NCI-H446 (cell line): ENCODE results near the gene DSCAM.
A peak's percentile ranks its signal among the peaks of the same experiment; 100 is the strongest.

Experiments
- DNase-seq, 2 experiments: peaks; one replicate each; lab custom pipeline; 2025; lab: John Stamatoyannopoulos, UW

The DSCAM gene

DNA sequence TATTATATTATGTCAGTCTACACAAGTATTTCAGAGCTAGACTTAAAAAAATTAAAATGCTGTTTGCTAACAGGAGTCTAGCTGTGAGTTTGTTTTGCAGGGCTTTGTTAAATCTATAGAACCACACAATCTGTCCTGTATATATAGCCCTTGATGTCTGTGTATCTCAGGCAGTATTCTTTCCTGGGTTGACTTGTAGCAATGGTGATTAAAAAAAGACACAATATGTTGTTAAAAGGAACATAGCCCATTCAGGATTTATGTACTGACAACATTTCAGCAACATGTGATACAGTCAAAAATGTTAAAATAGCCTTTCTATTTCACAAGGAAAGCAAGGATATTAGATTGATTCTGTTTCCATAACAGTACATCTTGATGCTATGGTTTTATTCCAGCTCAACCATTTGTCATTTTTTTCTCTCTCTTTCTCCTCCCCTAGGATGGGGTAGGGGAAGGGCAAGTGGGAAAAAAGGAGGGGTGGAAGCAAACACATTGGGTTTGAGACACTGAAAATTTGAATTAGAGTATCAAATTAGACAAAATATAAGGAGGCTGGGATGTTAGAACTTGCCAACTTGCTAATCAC lies 139.2 kb downstream of the DSCAM start:
- no peak for DNase-seq

DNA sequence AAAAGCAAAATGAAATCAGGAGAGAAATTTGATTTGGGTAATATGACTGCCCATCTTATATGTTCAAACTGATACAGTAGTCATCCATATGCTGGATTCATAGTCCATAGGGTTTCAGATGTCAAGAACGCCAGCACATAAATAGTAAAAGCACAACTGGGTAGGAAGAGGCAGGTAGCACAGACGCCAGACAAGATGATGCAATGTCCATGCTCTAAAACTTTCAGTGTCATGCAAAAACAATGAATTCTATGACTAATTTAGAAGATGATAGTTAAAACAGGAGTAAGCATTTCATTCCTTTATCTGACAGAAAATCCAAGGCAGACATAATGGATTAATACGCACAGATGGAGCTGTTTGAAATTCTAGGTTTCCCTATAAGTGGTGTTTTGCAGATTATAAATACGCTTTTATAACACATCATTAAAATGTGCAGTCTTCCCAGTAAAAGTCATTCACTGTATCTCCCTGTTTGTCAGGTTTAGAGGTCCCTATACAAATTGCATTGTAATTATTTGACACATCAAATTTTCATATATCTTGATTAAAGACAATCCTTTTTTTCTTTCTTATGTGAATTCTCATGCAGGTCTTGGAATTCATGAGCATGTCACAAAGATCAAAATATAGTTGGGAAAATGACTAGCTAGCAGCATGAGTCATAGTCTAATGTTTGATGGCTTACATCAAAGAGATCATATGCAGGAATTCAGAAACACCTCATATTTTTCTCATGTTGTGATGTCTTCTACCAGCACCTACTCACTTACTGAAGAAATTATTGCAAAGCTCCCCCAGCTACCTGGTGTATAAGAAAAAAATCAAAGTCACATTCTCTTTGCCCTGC lies 139.9 kb downstream of the DSCAM start:
- DNase-seq = no peak

DNA sequence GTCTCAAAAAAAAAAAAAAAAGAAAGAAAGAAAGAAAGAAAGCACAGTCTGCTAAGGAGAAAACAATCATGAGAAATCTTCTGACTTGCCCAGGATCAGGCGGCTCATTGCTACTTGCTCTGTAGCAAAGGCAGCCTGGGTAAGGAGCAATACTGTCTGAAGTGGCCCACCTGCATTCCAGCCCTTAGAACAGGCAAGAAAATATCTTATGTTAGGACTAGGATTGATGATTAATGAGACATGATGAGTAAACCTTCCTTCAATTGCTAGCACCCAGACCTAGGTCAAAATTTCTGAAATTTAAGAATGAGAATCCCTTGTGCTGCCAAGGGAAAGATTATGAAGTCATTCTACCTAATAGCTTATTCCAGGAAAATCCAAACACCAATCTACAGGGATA lies 140.8 kb downstream of the DSCAM start:
- no peak for DNase-seq

DNA sequence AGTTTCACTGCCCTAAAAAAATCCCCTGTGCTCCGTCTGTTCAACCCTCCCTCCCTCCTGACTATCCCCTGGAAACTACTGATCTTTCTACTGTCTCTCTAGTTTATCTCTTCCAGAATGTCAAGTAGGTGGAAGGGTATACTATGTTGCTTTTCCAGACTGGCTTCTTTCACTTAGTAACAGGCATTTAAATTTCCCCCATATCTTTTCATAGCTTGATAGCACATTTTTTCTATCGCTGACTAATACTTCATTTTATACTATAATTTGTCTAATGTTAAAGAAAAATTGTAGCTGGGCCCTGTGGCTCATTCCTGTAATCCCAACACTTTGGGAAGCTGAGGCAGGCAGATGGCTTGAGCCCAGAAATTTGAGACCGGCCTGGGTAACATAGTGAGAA lies 142.8 kb downstream of the DSCAM start:
- DNase-seq = no peak

DNA sequence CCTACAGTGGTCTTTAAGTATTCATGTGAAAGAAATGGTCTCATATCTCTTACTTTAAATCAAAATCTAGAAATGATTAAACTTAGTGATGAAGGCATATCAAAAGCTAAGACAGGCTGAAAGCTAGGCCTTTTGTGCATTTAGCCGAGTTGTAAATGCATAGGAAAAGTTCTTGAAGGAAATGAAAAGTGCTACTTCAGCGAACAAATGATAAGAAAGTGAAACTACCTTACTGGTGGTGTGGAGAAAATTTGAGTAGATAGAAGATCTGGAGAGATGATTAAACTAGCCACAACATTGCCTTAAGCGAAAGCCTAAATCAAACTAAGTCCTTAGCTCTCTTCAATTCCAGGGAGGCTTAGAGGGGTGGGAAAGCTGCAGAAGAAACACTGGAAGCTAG lies 147.6 kb downstream of the DSCAM start:
- DNase-seq = no peak

DNA sequence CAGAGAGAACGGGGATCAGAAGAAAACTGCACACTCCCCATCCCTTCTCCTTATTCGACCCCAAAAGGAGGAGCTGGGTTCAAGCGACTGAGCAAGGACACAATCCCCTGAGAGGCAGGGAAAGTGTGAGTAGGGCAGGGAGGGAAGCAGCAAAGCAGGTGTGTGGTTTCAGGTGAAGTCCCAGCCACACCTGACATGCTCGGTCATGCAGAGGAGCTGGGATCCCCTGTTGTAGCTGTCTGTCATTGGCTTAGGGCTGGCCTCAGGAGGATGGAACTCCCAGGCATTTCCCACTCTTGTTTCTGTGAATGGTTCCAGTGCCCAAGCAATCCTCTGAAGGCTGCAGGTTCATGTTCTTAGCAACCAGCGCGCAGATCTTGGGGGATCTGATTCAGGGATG lies 150.7 kb downstream of the DSCAM start:
- no peak for DNase-seq

DNA sequence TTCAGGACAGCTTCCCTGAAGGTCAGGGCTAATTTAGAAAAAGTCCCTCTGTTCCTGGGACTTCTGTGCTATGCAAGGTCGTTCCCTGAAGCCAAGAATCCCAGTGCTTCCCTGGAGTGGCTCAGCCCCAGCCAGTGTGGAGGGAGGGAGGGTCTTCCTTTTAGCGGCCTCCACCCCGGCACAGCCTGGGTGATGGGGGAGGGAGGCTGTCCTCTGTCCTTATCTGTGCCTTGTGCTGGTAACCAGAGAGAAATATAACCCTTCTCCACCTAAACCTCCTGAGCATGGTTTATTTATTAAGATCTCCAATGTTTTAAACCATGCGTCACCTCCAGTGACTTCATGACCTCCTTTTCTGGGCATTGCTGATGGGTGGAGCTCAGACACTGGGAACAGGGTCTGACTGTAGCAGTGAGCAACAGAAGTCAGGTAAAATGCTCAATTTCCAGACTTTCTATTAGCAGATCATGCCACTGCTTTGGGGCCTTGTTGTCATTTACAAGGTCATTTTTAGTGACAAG lies 157.1 kb downstream of the DSCAM start:
- DNase-seq = no peak

DNA sequence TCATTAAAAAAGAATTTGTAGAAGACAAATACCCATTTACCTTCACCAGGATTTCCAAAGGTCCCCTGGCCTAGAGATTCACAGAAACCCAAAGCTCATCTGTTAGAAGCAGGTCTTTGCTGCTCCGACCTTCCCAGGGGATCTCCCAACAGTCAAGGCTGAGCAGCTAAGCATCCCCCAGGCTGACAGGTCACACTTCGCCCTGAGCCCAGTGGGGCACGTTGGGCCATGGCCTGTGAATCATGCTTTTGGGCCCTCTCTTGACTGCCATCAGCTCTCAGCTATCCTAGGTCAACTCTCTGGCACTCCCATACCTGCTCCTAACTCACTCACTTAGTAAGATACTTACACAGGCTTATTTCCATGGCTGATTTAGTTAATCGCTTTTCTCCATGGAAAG lies 157.7 kb downstream of the DSCAM start:
- DNase-seq = no peak

DNA sequence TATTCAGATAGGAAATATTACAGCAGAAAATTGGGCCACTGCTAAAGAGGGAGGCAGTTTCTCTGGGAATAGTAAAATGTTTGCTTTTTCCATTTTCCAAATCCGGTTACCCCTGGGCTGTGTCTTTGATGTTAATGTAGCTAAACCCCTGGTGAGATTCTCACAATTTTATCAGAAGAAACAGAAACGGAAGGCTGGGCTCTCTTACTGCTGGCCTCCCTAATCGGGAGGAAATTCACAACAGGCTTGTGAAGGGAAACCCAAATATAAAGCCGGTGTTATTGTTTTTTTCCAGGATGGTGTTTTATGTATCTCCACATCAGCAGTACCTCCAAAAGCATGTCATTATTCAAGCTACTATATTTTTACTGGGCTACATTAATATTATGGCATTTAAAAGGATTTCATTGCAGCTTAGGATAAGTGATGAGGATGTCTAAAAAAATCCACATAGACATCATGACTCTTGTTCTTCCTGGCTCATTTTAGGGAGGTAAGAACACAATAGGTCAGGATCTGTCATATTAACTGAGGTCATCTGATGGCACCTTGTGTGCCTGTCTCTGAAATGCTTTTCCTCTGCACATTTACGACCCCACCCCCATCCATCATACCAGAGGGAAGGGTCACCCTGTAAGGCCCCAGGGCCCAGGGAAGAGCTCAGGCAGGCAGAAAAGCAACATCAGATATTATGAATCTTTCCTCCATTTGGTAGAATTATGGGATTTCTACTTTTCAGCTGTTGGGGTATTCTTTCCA lies 158.7 kb downstream of the DSCAM start:
- no peak for DNase-seq

DNA sequence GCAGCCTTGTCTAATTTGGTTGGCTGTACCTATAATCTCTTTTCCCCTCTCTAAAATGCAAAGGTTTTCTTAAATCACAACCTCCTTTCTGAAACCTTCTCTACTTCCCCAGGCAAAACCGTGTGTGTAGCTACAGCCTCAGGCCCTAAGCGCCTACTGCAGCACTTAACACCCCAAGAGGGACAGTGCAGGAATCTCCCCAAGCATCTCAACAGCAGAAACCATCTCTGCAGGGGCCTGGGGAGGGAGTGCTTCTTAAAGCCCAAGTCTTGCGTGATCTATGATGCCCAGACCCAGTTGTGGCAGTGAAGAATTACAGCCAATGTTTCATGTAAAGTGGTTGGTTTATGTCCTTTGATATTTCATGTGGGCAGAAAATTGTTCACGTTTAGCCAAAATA lies 159.3 kb downstream of the DSCAM start:
- no peak for DNase-seq

DNA sequence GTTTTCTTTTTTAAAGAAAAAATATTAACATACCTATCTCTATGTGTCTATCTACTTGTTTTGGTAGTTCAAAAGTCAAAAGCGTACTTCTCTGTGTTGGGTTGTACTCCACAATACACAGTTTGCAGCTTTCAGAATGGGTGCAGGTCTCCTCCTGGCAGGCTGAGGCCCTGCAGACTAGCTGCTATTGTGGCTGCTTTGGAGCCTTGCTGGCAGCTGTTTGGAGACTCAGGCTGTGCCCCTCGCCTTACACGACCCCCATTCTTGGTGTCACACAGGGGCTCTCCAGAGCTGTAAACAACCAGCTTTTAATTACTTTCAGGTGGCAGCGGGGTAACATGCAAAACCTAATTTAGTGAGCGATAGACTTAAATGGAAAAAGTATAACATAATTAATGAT lies 160.4 kb downstream of the DSCAM start:
- no peak for DNase-seq

DNA sequence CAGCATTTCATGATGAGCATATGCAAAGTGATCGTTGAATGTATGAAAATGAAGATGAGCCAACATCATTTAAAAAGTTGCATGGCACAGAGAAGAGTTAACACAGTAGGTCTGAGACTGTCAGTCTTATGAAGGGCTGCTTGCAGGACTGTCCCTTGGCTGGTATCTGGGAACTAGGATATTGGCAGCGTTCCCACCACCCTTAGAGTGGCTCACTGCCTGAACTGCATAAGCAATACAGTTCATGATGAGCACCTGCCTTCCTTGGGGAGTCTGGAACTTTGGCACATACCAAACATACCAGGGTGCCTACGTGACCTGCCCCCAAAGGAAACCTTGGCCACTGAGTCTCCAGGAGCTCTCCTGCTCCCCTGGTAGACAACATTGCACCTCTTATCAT lies 161.8 kb downstream of the DSCAM start:
- DNase-seq = peak; percentile 36 to 75

DNA sequence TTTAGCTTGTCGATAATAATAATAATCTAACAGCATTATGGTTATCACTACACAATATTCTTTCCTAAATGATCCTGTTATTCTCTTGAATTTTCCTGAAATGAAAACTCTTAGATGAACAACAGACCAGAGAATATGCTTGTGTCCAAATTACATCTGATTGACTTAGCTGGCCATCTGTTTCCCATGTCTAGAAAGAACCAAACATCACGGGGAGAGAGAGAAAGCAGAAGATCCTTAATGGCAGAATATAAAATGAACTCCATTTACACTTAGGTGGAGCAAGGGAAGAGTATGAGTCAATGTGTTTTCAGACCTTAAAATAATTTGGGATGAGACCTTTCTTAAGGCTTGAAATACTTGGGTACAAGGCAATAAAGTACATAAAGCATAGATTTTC lies 162.2 kb downstream of the DSCAM start:
- DNase-seq = peak; percentile 41 to 50

DNA sequence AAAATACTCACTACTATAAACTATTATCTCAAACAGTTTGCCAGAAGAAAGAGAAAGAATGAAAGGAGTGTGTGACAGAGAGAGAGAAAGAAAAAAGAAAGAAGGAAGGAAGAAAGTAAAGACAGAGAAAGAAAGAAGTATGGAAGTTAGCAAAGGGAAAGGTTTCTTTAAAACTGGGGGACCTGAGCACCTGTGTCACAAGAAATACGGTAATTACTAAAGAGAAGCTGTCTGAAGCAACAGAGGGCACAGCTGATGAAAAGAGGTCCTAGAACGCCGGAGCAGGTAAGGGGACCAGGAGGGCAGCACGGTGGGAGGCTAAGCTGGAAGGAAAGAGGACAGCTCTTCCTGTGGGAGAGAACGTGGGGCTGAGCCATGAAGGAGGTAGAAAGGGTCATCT lies 163.6 kb downstream of the DSCAM start:
- DNase-seq = no peak

DNA sequence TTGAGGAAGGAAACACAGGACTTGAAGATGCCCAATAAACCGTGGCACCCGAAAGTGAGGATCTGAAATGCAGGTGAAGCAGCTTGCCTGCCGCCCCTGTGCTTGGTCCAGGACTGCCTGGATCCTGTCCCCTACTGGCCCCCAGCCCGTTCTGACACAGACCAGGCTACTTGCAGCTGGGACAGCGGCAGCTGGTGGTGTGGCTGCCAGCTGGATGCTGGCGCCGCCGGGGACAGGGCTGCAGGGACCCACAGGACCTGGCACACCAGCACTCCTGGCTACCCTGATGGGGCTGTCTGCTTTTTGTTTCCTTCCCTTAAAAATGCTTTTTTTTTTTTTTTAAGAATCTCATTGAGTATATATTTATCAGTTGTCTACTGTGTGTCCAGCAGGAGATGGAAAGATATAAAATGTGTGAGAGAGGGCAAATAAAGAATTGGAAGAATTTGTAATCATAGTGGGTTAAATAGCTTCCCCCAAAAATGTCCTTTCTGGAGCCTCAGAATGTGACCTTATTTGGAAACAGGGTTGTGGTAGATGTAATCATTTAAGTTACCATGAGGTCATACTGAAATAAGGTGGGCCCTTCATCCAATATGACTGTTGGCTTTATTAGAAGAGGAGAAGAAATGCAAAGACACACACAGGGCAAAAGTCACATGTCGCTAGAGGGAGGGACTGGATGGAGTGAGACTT lies 165.6 kb downstream of the DSCAM start:
- DNase-seq = peak in 1 of 2 experiments; percentile 61

DNA sequence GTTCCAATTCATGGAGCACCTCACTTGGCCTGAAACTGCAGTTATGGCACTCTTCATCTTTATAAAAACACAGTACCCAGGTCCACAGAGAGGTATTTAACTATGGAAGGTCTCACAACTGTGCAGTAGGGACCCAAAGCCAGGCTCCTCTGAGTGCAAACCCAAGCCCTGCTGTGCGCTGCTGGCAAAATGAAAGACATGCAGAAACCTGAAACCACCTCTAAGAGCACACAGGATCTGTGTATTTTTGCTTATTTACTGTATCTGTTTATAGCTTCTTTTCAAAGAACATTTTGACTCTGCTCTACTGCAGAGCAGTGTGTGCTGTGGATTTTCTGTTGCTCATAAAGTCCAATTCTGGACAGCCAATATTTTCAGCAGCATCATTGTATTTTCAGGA lies 166.6 kb downstream of the DSCAM start:
- no peak for DNase-seq

DNA sequence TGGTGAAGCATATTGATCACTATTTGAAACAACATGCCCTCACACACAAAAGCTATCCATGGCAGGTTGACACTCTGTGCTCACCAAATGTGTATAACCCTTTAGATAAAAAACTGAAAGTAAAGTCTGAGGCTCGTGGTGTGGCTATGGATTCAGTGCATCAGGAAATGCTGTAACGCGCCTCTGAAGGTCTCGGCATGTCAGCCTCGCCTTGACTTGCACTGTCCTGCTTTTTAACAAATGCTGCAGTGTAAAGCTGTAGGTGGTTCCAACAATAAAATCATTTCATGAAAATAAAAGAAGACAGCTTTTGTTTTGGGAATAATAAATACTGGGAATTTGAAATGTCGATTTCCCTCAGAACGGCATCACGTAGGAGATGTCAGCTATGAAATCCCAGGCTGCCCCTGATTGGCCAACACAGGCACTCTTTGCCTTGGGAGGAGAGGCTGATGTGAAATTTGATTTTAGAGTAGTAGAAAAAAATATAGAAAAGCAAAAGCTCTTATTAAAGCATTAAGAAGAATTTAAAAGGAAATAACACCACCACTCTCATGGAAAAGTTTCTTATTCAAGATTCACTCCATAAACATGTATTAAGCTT lies 168.2 kb downstream of the DSCAM start:
- no peak for DNase-seq

DNA sequence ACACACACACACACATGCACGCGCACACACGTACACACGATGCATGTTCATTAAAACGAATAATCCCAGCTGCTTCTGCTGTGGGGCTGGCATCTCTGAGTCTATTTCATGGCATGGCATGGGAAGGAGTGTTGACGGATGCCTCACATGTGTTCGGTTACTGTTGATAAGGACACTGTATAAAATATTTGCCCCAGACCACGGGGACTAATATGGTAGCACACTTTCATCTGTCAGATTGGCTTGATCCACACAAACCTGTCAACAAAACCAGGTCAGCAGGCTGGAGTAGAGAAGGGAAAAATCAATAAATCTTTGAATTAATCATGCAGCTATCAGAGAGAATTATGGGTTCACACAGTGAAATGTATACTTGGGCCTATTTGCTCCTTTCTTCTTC lies 171.9 kb downstream of the DSCAM start:
- no peak for DNase-seq

DNA sequence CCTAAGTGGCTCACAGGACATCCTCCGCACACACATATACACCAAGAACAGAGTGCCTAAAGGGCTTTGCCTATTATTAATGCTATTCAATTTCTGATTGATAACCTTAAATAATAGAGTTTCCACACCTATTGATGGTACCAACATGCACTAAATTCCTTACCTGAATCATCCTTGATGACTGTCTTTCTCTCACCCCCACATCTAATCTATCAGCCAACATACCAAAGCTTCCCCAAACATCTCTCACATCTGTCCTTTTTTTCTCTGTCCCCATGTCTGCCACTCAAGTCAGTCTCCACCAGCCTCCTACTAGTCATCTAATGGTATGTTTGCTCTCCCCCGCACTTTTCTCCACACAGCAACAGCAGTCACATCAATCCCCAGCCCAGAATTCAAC lies 174.4 kb downstream of the DSCAM start:
- no peak for DNase-seq

DNA sequence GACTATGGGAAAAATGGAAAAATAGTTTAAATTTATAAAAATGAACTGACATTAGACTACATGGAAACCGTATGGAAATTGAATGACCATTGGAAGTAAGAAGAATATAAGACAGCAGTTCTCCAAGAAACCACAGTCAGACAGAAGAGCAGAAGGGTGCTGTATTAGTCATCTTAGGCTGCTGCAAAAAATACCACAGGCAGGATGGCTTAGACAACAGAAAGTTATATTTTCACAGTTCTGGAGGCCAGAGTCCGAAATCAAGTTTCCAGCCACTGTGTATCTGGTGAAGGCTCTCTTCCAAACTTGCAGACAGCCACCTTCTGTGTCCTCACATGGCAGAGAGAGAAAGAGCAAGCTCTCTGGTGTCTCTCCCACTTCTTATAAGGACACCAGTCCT lies 175.2 kb downstream of the DSCAM start:
- DNase-seq = no peak

DNA sequence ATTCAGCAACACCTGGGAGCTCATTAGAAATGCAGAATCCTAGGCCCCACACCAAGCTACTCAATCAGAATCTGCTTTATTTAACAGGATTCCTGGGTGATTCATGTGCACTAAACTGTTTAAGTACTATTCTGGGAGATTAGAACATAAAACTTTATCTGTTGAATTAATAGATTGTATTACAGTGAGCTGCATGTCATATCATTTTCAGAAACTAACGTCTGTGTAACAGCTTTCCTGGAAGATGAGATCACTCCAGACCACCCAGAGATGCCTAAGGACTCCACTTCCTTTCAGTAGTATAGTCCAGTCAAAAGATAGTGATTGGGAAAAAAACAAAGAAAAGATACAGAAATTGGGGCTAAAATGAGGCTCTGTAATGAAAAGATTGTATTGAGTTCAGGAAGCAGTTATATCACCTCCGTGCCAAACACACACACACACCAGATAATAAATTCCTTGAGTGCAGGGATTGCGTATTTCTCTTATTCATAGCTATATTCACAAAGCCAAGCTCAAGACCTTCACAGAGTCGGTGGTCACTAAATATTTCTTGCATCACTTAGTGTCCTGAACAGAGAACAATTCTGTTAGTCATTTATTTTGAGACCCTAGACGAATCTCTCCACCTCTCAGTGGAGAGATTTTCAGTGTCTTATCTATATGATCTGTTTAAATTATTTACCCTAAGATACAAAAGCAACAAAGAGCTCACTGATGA lies 178.2 kb downstream of the DSCAM start:
- DNase-seq = no peak
